GM21723 (cell line): Measurements from ENCODE around the gene CDC34.

Experiments used
- ATAC-seq: cut with Tn5 transposase; IDR thresholded peaks from one replicate; pipeline ENCODE4 v1.9.1; 2021; ENCODE audit warnings: mild to moderate bottlenecking, moderate library complexity; ENCODE audit not compliant: unreplicated experiment

The CDC34 gene

GRCh38 chr19:518598-519231, 12.8 kb upstream of the CDC34 start:
- ATAC-seq: no peak

GRCh38 chr19:519449-519865, 12.1 kb upstream of the CDC34 start:
- no peak for ATAC-seq

- no peak for ATAC-seq
These were observed 8.8 kb upstream of the CDC34 start for GRCh38 chr19:522726-523125.

- no peak for ATAC-seq
These were observed 7.4 kb upstream of the CDC34 start for GRCh38 chr19:524062-524674.

DNA sequence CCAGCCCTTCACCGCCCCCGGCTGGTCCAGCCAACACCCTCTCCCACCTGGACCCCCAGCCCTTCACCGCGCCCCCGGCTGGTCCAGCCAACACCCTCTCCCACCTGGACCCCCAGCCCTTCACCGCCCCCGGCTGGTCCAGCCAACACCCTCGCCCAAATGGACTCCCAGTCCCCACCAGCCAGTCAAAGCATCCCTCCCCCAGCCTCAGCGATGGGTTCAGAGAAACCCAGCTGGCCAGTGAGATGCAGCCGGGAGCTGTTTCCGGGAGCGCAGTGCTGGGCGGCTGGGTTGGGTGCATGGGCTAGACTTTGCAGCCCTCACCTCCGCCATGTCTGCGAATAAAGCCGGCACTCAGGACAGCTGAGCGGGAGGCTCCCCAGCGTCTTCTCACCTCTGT, 6.5 kb upstream of the CDC34 start:
- no peak for ATAC-seq

DNA sequence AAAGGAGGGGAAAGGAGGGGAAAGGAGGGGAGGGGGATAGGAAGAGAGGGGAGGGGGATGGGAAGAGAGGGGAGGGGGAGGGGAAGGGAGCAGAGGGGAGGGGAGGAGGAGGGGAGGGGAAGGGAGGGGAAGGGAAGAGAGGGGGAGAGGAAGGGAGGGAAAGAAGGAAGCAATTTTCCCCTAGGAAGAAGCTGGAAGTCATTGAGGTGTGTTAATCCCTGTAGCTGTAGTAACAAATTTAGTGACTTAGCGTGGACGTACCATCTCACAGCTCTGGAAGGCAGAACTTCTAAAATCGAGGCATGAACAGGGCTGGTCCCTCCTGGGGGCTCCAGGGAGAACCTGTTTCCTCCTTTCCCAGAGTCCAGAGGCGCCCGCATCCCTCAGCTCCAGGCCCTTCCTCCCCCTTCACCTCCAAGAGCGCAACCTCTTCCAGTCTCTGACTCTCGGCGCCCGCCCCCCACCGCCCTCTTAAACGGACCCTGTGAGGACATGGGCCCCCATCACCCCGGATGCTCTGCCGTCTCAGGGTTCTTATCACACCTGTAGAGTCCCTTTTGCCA, 5.6 kb upstream of the CDC34 start:
- no peak for ATAC-seq

- no peak for ATAC-seq
These were observed 1.2 kb upstream of the CDC34 start for GRCh38 chr19:530134-531008.

DNA sequence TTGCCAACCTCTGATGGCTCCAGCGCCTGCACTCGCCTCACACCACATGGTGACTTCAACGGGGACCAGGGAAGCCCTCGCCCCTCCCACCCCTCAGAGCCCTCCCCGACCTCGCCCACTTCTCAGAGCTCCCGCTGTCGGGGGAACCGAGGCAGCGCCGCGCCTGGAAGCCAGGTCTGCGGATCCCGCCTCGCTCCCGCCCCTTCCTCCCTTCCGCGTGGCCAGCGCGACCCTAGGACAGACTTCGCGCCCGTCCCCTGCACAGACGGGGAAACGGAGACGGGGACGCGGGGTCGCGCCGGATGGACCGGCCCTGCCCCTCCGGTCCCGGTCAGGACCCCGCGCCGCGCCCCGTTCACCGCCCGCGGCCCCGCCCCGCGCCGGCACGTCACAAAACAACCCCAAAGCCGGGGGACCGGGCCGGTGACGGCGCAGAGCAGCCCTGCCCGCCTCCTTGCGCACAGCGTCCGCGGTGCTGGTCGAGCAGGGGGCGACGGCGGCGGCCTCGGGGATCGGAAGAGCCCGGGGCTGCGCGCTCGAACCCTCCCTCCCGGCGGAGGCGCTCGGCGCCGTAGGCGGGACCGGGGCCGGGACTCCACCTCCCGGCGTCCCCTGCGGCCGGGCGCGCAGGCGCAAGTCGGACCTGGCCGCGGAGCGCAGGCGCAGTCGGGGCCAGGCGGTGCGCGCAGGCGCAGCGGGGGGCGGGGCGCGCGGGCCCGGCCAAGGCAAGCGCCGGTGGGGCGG, 379 bp upstream of the CDC34 start:
- peak; percentile 53 for ATAC-seq

GRCh38 chr19:532561-533363, 1.2 kb downstream of the CDC34 start:
- peak; percentile 4 for ATAC-seq

DNA sequence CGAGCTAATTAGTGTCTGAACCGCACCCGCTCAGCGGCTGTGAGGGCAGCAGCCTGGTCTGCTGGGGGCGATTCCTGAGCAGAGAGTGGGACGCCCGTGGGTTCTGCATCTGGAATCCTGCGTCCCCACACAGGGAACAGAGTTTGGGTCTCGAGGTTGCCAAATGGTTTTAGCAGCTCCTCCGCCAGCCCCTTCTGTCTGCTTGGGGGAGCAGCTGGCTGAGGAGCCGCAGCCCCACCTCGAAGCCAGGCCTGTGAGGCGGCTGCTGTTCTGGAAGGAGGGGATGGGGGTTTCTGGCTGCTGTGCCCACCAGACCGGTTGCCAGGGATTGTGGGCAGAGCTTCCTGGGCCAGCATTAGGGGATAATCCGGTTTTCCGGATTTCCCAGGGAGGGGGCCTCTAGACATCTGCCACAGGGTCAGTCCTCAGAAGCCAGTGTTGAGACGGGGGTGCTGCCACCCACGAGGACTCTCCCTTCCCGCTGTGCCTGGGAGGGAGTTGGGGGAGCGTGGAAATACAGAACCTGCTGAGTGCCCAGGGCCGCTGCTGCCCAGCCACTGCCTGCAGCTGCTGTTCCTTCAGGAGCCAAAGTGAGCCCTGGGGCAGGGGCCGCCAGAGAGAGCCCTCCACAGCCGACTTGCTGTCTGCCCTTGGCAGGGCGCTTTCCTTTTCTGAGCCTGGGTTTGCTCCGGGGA, 2.0 kb downstream of the CDC34 start:
- no peak for ATAC-seq

DNA sequence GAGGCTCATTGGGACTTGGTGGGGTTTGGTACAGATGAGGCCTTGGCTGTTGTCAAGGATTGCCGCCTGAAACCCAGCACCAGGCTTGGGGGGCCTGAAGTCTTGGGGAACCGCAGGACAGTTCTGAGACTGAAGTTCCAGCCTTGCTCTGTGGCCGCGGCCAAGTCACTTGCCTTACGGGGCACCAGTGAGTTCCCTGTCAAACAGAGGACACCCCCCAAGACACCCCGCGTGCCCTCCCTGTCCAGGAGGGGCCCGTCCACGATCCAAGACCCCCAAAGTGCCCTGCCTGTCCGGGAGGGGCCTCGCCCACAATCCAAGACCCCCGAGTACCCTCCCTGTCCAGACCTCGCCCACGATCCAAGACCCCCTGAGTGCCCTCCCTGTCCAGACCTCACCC, 2.5 kb downstream of the CDC34 start:
- ATAC-seq: no peak

- ATAC-seq: no peak
These were observed 3.7 kb downstream of the CDC34 start for GRCh38 chr19:535017-535835.

DNA sequence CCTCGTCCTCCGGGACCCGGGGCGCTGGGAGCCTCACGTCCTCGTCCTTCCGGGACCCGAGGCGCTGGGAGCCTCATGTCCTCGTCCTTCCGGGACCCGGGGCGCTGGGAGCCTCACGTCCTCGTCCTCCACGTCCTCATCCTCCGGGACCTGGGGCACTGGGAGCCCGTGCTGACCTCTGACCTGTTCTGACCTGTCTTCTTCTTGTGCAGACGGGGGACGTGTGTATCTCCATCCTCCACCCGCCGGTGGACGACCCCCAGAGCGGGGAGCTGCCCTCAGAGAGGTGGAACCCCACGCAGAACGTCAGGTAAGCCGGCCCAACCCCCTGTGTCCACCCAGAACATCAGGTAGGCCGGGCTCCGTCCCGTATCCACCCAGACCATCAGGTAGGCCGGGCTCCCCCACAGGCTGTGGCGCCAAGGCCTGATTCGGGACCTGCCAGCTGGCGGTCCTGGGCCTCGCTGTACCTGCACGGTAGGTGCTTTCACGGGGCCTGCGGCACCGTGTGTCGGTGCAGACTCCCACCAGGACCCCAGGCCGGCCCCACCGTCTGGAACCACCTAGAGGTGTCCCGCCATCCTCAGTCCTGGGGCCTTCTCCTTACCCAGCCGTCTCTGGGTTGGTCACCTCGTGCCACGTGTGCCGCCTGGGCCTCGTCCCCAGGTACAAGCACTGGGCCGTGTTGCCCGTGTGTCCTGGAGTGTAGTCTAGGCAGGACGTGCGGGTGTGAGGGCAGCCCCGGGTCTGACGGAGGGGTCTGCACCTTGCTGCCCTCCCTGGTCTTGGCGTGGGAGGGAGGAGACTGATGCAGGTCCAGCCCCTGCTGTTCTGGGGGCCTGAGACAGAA, 4.7 kb downstream of the CDC34 start:
- no peak for ATAC-seq

DNA sequence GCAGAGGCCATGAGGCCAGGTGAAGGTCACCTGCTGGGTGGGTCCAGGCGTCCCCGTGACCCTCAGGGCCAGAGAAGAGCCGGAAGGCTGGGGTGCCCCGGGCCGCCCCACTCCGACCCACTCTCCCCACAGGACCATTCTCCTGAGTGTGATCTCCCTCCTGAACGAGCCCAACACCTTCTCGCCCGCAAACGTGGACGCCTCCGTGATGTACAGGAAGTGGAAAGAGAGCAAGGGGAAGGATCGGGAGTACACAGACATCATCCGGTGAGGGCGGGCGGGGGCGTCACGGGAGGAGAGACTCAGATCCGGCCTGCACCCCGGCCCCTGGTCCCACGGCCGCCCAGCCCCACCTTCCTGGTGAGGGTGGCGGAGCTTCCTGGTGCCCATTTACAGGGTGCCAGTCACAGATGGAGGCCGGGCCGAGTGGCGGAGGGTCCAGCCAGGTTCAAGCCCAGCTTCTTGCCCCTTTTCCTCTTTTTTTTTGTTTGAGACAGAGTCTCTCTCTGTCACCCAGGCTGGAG, 5.4 kb downstream of the CDC34 start:
- ATAC-seq: no peak

DNA sequence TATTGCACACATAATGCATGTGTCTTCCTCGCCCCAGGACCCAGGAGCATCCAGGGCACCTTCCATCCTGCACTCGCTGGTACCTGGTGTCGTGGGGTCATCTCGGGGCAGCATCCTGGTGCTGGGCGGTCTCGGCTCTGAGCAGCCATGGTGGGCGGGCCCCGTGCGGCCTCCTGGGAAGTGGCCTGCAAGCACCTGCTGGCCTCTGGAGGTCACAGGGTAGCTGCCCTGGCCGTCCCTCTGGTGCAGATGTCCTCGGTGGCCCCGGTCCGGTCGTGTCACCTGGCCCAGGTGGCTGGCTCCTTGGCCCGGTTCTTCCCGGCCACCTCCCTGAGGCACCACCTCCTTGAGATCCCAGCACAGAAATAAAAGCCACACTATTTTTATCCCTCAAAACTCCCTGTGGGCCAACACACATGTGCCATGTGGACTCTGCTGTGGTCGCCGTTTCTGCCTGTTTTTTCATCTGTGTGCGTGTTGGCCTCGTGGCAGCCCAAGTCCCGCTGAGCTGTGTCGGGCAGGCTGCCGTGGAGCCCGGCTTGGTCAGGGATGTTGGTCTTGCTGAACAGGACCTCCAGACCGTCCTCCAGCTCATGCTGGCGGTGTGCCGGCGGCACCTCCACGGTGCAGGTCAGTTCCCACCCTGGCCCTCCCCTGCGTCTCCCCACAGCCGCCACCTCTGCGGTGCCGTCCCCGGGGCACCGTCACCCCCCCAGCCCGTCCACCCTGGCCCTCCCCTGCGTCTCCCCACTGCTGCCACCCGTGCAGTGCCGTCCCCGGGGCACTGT, 7.3 kb downstream of the CDC34 start:
- no peak for ATAC-seq

GRCh38 chr19:539429-540030, 8.0 kb downstream of the CDC34 start:
- no peak for ATAC-seq
